GM18519 (cell line): ENCODE results near the gene SSR1.

Experiments used
- ATAC-seq: cut with Tn5 transposase; IDR thresholded peaks from one replicate; pipeline ENCODE4 v1.9.1; 2021; ENCODE audit warnings: mild to moderate bottlenecking, moderate library complexity; ENCODE audit not compliant: unreplicated experiment, low FRiP score

Gene SSR1

DNA sequence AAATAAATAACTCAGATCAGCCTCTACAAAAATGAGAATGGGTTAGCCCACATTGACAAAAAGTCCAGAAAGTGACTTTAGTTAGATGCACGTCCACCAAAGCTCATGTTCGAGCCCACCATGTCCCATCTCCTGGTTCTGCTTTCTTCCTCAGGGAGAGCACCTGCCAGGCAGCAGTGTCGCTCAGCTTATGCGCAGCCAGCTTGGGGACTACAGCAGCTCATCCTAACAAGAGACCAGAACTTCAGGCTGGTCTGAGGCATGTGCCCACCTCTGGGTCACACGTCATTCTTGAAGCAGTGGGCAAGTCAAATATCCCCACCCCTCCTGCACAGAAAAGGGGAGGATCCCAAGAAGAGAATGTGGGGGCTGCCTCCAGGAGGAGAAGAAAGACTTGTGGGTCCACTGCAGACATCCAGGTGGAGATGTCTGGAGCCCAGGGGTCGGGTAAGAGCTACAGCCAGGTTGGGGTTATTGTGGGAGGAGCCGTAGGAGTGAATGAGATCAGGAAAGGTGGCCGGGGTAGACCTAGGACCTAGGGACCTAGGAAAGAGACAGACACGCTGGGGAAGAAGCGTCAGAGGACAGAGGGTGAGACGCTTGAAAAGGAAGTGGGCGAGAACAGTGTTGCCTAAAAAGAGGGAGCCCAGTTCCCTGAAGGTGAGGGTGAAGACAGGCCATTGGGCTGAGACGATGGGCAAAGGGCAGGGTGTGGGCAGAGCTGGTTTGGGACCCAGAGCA, 52.5 kb downstream of the SSR1 start:
- ATAC-seq = no peak

- no peak for ATAC-seq
Measured at GRCh38 chr6:7258231-7258763, 54.7 kb downstream of the SSR1 start.

- no peak for ATAC-seq
Measured at GRCh38 chr6:7257521-7258230, 55.3 kb downstream of the SSR1 start.

GRCh38 chr6:7256785-7257184, 56.2 kb downstream of the SSR1 start:
- no peak for ATAC-seq

GRCh38 chr6:7255918-7256317, 57.1 kb downstream of the SSR1 start:
- no peak for ATAC-seq

DNA sequence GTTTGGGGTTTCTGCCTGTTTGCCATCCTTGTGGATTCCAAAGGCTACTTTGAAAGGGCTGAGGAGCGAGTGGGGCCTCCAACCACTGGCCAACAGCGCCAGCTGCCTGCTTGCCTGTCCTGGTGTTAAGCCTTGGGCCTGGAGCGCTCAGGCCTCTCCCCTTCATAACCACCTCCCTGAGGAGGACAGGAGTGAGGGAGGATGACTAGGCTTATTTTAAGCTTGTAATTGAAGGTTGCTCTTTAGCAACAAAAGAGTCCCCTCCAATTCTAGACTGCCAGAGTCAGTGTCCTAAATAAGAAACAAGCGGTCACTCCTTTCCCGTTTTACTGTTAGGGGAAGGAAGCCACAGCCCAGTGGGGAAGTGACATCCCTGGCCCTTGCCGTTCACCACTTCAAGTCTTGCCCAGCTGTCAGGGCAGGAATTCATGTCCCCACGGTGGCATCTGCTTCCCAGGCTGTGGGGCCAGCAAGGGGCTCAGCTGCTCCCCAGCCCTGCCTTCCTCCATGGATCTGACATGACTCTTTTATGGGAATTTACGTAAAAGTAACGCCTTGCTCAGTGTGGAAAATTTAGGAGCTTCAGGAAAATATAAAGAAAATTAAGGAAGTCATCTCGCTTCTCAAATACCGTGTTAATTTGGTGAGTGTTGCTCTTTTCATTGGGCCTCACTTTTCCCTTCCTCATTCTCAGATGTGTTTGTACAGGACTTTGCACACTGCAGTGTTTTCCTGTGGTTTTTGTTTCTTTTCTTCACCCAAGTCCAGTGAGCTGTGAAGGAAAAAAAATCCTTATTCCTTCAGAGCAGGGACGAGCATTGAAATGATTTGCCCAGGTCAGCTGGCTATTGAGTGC, 57.8 kb downstream of the SSR1 start:
- no peak for ATAC-seq

GRCh38 chr6:7252390-7252789, 60.6 kb downstream of the SSR1 start:
- no peak for ATAC-seq

DNA sequence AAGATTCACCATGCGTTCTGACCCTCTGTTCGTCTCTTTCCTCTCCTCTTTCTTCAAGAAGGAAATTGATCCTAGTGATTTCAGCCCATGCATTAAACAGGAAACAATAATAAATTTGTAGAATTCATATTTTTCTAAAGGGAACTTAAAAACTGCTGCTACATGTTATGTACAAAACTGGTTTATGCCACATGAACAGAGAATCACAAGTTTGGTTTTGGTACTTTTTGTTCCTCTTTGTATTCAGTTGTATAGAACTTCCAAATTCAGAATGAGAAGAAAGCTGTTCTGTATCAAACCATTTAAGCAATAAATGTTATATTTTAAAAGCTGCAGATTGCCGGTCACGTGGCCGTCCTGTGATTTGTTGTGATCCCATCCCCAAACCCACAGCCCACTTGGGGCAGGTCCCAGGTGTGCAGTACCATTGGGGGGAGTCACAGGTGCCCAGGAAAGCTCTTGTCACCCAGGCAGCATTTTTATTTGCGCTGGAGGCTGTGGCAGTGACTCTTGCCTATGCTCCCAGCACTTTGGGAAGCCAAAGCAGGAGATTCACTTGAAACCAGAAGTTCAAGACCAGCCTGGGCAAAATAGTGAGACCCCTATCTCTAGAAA, 61.2 kb downstream of the SSR1 start:
- ATAC-seq = no peak

DNA sequence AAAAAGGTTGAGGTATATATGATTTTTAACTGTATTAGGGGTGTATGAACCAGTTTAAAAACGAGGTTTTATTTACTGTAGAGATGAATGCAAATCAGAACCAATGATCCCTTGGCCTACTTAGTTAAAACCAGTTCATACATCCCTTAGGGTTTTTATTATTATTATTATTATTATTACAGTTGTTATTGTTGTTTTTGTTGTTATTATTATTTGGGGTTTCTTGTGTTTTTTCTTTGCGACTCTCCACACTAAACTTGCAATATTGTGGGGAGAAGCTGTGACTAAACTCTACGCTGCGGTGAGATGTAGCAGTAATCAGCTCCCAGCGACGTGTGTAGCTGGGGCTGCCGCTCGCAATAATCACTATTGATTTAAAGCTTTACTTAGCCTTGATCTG, 62.2 kb downstream of the SSR1 start:
- no peak for ATAC-seq

GRCh38 chr6:7249946-7250643, 62.9 kb downstream of the SSR1 start:
- no peak for ATAC-seq

- no peak for ATAC-seq
Measured at GRCh38 chr6:7249391-7249790, 63.6 kb downstream of the SSR1 start.

DNA sequence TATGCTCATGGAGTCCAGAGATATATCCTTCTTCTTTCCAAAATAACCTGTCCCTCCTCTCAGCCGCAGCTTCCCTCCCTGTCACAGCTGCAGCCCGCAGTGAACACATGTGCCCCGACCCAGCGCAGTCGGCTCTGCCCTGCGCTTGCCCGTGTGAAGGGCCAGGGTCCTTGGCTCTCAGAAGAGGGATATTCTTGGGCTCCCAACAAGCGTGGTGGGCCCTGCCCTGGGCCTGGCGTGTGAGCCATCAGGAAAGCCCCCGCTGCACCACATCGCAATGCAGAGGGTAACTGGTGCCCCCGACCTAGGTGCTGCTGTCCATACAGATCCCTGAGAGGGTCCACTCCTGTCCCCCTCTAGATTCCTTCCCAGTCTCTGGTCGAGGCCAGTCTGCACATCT, 65.2 kb downstream of the SSR1 start:
- no peak for ATAC-seq

DNA sequence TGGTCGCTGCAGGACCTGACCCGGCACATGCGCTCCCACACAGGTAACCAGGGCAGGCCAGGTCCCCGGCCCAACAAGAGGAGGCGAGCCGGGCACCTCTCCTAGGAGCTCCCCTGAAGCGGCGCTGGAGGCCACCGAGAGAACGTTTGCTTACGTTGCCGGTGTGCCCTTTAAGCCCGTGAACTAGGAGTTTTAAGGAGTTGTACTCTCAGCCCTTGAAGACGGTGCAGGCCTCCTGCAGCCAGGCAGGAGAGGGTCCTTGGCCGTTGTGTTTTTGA, 65.9 kb downstream of the SSR1 start:
- ATAC-seq = no peak

DNA sequence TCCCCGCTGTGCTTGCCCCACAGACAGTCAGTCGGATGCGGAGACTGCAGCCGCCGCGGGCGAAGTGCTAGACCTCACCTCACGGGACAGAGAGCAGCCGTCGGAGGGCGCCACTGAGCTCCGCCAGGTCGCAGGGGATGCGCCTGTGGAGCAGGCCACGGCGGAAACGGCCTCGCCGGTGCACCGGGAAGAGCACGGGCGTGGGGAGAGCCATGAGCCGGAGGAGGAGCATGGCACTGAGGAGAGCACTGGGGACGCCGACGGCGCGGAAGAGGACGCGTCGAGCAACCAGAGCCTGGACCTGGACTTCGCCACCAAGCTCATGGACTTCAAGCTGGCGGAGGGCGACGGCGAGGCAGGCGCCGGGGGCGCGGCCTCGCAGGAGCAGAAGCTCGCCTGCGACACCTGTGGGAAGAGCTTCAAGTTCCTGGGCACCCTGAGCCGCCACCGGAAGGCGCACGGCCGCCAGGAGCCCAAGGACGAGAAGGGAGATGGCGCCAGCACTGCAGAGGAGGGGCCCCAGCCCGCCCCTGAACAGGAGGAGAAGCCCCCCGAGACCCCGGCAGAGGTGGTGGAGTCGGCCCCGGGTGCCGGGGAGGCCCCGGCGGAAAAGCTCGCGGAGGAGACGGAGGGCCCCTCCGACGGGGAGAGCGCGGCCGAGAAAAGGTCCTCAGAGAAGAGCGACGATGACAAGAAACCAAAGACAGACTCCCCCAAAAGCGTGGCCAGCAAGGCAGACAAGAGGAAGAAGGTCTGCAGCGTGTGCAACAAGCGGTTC, 66.4 kb downstream of the SSR1 start:
- ATAC-seq = no peak

DNA sequence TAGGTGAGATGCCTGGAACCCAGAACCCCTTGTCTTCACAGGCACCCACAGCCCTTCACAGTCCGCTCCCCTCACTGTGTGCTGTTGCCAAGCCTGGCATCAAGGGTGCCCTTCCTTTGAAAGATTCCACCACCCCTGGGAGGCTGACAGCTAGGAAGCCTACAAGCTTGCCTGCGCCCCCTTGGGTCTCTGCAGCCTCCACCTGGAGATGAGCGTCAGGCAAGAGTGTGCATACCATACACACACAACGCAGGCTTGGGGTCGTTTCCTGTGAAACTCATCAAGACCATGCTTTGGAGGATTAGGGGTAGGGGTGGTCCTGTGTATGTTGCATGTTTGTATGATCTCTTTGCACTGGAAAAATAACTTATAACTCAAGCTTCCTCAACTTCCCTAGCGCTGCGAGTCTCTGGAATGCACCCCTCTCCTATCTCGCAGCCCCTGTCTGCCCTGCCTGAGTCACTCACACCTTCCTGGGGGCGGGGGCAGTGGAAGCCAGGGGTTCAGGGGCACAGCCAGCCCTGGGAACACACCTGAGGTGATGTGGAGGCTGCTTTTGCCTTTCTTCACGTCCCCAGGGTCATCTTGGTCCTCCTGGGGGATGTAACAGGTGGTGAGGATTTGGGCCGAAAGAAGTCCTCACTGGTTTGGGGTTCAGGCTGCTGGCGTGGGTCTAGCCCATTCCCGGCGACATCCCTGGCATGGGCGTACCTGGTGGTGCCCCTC, 67.2 kb downstream of the SSR1 start:
- no peak for ATAC-seq

- ATAC-seq = no peak
Measured at GRCh38 chr6:7243179-7243981, 69.6 kb downstream of the SSR1 start.

- no peak for ATAC-seq
Measured at GRCh38 chr6:7242835-7243178, 70.2 kb downstream of the SSR1 start.
